ENCODE data around the gene ANGPTL8. TPM values are rescaled to one million over a fixed set of nuclear protein-coding genes. Genes with fewer than 3 reads are reported as not detected.

Gene ANGPTL8
- total RNA-seq, 1 donor from 2014 or later: not detected

GRCh38 chr19:11274533-11275086, 35.2 kb downstream of the ANGPTL8 start:
- TF ChIP-seq, protein P1, sequence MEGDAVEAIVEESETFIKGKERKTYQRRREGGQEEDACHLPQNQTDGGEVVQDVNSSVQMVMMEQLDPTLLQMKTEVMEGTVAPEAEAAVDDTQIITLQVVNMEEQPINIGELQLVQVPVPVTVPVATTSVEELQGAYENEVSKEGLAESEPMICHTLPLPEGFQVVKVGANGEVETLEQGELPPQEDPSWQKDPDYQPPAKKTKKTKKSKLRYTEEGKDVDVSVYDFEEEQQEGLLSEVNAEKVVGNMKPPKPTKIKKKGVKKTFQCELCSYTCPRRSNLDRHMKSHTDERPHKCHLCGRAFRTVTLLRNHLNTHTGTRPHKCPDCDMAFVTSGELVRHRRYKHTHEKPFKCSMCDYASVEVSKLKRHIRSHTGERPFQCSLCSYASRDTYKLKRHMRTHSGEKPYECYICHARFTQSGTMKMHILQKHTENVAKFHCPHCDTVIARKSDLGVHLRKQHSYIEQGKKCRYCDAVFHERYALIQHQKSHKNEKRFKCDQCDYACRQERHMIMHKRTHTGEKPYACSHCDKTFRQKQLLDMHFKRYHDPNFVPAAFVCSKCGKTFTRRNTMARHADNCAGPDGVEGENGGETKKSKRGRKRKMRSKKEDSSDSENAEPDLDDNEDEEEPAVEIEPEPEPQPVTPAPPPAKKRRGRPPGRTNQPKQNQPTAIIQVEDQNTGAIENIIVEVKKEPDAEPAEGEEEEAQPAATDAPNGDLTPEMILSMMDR (IDR thresholded peaks at IDR 0.05; ENCODE audit: unreplicated experiment): no peak
- Mint-ChIP-seq H3K9me3 (ENCODE audit: low read depth) (peaks cover 2% of the 10 kb centered on the region), H3K27ac (no peak overlapping the region), H3K27me3 (no peaks in the 10 kb centered on the region), H3K4me3 (ENCODE audit: low read depth) (no peak overlapping the region), H3K4me1 (ENCODE audit: low read depth) (no peaks in the 10 kb centered on the region), H3K36me3 (ENCODE audit: insufficient read depth) (no peaks in the 10 kb centered on the region)
- DNase-seq (ENCODE audit: low spot score, unreplicated experiment): no peak

DNA sequence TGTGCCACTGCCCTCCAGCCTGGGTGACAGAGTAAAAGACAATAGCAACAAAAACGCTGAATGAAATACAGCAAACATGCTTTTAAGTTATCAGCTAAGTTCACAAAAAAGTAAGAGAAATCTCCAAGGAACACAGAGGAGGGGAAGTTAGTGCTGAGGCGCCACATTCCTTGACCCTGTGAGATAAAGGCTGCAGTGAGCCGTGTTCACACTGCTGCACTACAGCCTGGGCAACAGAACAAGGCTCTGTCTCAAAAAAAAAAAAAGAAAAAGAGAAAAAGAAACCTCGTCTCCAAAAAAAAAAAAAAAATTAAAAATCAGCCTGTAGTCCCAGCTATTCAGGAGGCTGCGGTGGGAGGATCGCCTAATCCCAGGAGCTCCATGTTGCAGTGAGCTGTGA, 39.3 kb downstream of the ANGPTL8 start:
- no peak for DNase-seq (ENCODE audit: low spot score, unreplicated experiment)
- TF ChIP-seq, protein P1 (IDR thresholded peaks at IDR 0.05; ENCODE audit: unreplicated experiment): no peak
- H3K4me1 Mint-ChIP-seq (ENCODE audit: low read depth): no peaks in the 10 kb centered on the region
- H3K4me3 Mint-ChIP-seq (ENCODE audit: low read depth): no peak overlapping the region
- no peaks in the 10 kb centered on the region for H3K27me3 Mint-ChIP-seq
- no peaks in the 10 kb centered on the region for H3K36me3 Mint-ChIP-seq (ENCODE audit: insufficient read depth)
- H3K9me3 Mint-ChIP-seq (ENCODE audit: low read depth): peaks cover 2% of the 10 kb centered on the region
- H3K27ac Mint-ChIP-seq: no peak overlapping the region

- H3K4me1 Mint-ChIP-seq (ENCODE audit: low read depth): no peaks in the 10 kb centered on the region
- H3K36me3 Mint-ChIP-seq (ENCODE audit: insufficient read depth): no peaks in the 10 kb centered on the region
- H3K27ac Mint-ChIP-seq: no peak overlapping the region
- TF ChIP-seq, protein P1 (IDR thresholded peaks at IDR 0.05; ENCODE audit: unreplicated experiment): no peak
- H3K4me3 Mint-ChIP-seq (ENCODE audit: low read depth): no peak overlapping the region
- no peak for DNase-seq (ENCODE audit: low spot score, unreplicated experiment)
- peaks cover 2% of the 10 kb centered on the region for H3K9me3 Mint-ChIP-seq (ENCODE audit: low read depth)
- H3K27me3 Mint-ChIP-seq: no peaks in the 10 kb centered on the region
Observed at GRCh38 chr19:11279505-11280236, 40.3 kb downstream of the ANGPTL8 start.

DNA sequence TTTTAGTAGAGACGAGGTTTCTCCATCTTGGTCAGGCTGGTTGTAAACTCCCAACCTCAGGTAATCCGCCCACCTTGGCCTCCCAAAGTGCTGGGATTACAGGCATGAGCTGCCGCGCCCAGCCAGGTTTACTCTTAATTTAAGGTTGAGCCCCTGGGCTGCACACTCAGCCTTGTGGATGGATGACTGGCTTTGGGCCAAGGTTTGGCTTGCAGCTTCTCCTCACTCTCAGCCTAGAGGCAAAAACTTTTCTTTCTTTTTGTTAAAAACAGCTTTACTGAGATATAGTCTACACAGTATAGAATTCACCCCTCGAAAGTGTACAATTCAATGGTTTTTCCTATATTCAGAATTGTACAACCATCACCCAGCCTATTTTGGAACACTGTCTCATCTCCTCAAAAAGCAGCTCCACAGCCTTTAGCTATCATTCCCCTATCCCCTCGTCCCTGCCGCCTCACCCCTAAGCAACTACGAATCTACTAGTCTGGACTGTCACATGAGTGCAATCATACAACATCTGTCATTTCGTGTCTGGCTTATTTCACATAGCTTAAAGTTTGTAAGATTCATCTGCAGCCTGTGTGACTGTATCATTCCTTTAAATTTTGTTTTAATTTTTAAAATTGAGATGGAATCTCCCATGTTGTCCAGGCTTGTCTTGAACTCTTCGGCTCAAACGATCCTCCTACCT, 42.1 kb downstream of the ANGPTL8 start:
- no peak overlapping the region for H3K4me3 Mint-ChIP-seq (ENCODE audit: low read depth)
- no peaks in the 10 kb centered on the region for H3K4me1 Mint-ChIP-seq (ENCODE audit: low read depth)
- TF ChIP-seq, protein P1 (IDR thresholded peaks at IDR 0.05; ENCODE audit: unreplicated experiment): no peak
- no peaks in the 10 kb centered on the region for H3K36me3 Mint-ChIP-seq (ENCODE audit: insufficient read depth)
- no peaks in the 10 kb centered on the region for H3K27me3 Mint-ChIP-seq
- no peak for DNase-seq (ENCODE audit: low spot score, unreplicated experiment)
- H3K9me3 Mint-ChIP-seq (ENCODE audit: low read depth): peaks cover 2% of the 10 kb centered on the region
- no peak overlapping the region for H3K27ac Mint-ChIP-seq

DNA sequence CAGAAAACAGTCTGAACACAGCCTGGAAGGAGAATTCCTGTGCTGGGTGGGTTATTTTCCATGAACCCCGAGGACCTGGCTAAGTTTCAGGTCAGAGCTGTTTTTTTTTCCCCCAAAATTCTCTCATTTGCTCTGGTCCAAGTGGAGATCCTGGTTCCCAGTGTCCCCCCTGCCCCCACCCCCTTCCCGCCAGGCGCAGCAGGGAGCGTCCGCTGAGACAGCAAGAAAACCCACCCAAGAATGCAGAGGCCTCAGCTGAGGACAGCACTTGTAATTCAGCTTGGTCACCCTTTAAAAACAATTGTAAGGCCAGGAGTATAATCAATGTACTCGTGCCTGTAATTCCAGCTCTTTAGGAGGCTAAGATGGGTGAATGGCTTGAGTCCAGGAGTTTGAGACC, 45.1 kb downstream of the ANGPTL8 start:
- Mint-ChIP-seq H3K9me3 (ENCODE audit: low read depth) (no peaks in the 10 kb centered on the region), H3K4me3 (ENCODE audit: low read depth) (no peak overlapping the region), H3K27me3 (peaks cover 3% of the 10 kb centered on the region), H3K36me3 (ENCODE audit: insufficient read depth) (no peaks in the 10 kb centered on the region), H3K4me1 (ENCODE audit: low read depth) (no peaks in the 10 kb centered on the region), H3K27ac (no peak overlapping the region)
- no peak for DNase-seq (ENCODE audit: low spot score, unreplicated experiment)
- TF ChIP-seq, protein P1 (IDR thresholded peaks at IDR 0.05; ENCODE audit: unreplicated experiment): no peak

Measured in progenitor cell of endocrine pancreas (in vitro differentiated cells).